ENCODE measurements around the gene TMPRSS6. TPM values are rescaled to one million over a fixed set of nuclear protein-coding genes. Genes with fewer than 3 reads are reported as not detected.

The TMPRSS6 gene
- total and polyA plus RNA-seq, 2 of the 13 experiments (the other 11 are each of a cell fraction or from before 2014, with no cell fraction given), result 4.2 to 4.8 TPM

- TF ChIP-seq SETDB1 (CRISPR knock-in tag; IDR thresholded peaks at IDR 0.05; ENCODE audit: borderline replicate concordance), result no peak
- TF ChIP-seq FUBP1 (CRISPR knock-in tag; IDR thresholded peaks at IDR 0.05; ENCODE audit: borderline replicate concordance), result no peak; the same call in 1 of the 2 replicates
- no peak for TF ChIP-seq ETV6 (CRISPR knock-in tag; conservative IDR thresholded peaks at IDR 0.05)
- TF ChIP-seq TBL1XR1 (IDR thresholded peaks at IDR 0.05; ENCODE audit: borderline replicate concordance, low read length, partially characterized antibody), result peak; percentile 37
- no peak for TF ChIP-seq ZNF790 (CRISPR knock-in tag; IDR thresholded peaks at IDR 0.05; ENCODE audit: borderline replicate concordance)
- TF ChIP-seq ZNF841 (CRISPR knock-in tag; IDR thresholded peaks at IDR 0.05; ENCODE audit: borderline replicate concordance), result no peak
- no peak for TF ChIP-seq ZNF276 (CRISPR knock-in tag; IDR thresholded peaks at IDR 0.05; ENCODE audit: low read depth)
- no peak for TF ChIP-seq ZFP82 (CRISPR knock-in tag; IDR thresholded peaks at IDR 0.05; ENCODE audit: borderline replicate concordance)
- no peak for TF ChIP-seq ZNF777 (CRISPR knock-in tag; IDR thresholded peaks at IDR 0.05)
- TF ChIP-seq NR2F2 (IDR thresholded peaks at IDR 0.05; ENCODE audit: borderline replicate concordance, low read depth), result peak; percentile 81; the same call in 1 of the 2 replicates
- TF ChIP-seq GLI4 (CRISPR knock-in tag; IDR thresholded peaks at IDR 0.05; ENCODE audit: borderline replicate concordance), result no peak
- TF ChIP-seq KAT7 (CRISPR knock-in tag; IDR thresholded peaks at IDR 0.05; ENCODE audit: borderline replicate concordance), result no peak
- no peak for TF ChIP-seq TFDP1 (CRISPR knock-in tag; IDR thresholded peaks at IDR 0.05; ENCODE audit: borderline replicate concordance)
- no peak for TF ChIP-seq ZNF18 (CRISPR knock-in tag; IDR thresholded peaks at IDR 0.05; ENCODE audit: insufficient replicate concordance)
- peak; percentile 91 for TF ChIP-seq ZMYM2 (CRISPR knock-in tag; IDR thresholded peaks at IDR 0.05)
- no peak for TF ChIP-seq KDM4B (CRISPR knock-in tag; IDR thresholded peaks at IDR 0.05)
- TF ChIP-seq RFX1 (IDR thresholded peaks at IDR 0.05), result no peak
- peak; percentile 69 for TF ChIP-seq ZFX (CRISPR knock-in tag; IDR thresholded peaks at IDR 0.05; ENCODE audit: low read depth)
- no peak for TF ChIP-seq DR1 (CRISPR knock-in tag; IDR thresholded peaks at IDR 0.05)
- peak; percentile 75 for TF ChIP-seq MAX (IDR thresholded peaks at IDR 0.05)
- TF ChIP-seq JUND (CRISPR knock-in tag; IDR thresholded peaks at IDR 0.05), result no peak
- no peak for TF ChIP-seq ZNF20 (CRISPR knock-in tag; IDR thresholded peaks at IDR 0.05)
- TF ChIP-seq RAD21 (CRISPR knock-in tag; IDR thresholded peaks at IDR 0.05), result peak; percentile 27; the same call in 1 of the 2 replicates
Measured at GRCh38 chr22:37023743-37024338, 85.7 kb downstream of the TMPRSS6 start (continued).
